H1 (cell line): ENCODE results near the gene KIF11. TPM values are rescaled to one million over a fixed set of nuclear protein-coding genes. Genes with fewer than 3 reads are reported as not detected.

ENCODE experiments used
- CTCF ChIA-PET: fragments of 300-600 bp; sonication (Branson Sonifier 250); formaldehyde crosslinking; loops from one replicate; lab custom pipeline; 2021; ENCODE audit not compliant: partially characterized antibody; lab: Charles Lee
- POLR2A ChIA-PET: fragments of 300-600 bp; sonication (Branson Sonifier 250); formaldehyde crosslinking; loops from one replicate; lab custom pipeline; 2021; ENCODE audit warnings: inconsistent platforms; ENCODE audit not compliant: partially characterized antibody; lab: Charles Lee
- DNase-seq, 2 experiments: peaks; one replicate each; pipeline versions ENCODE4 v3.0.0 to v3.0.0-alpha.2; 2010 to 2022; ENCODE audit warnings: low spot score in 2 of 2, low read depth in 1 of 2, mixed read lengths in 1 of 2
- FAIRE-seq: peaks from 2 replicates; lab custom pipeline; 2011; peaks lifted over from hg19 to GRCh38; lab: Jason Lieb, UNC
- H2AFZ ChIP-seq: 2 replicates; pipeline ENCODE4 v1.8.1; 2012; ENCODE audit warnings: low read length, inconsistent platforms
- H2AK5ac ChIP-seq: 2 replicates; pipeline ENCODE4 v1.6.1; 2013; ENCODE audit warnings: low read depth, low read length
- H2BK120ac ChIP-seq: replicated peaks from 2 replicates; pipeline ENCODE3; 2013; ENCODE audit warnings: low read depth, low read length, inconsistent platforms
- H2BK12ac ChIP-seq: 2 replicates; pipeline ENCODE4 v1.6.1; 2013; ENCODE audit warnings: low read depth, low read length
- H2BK15ac ChIP-seq: 2 replicates; pipeline ENCODE4 v1.6.1; 2013; ENCODE audit warnings: low read length
- H2BK20ac ChIP-seq: 2 replicates; pipeline ENCODE4 v1.6.1; 2013; ENCODE audit warnings: low read length
- H2BK5ac ChIP-seq: 2 replicates; pipeline ENCODE4 v1.6.1; 2013; ENCODE audit warnings: low read depth, low read length
- H3K14ac ChIP-seq: 2 replicates; pipeline ENCODE4 v1.6.1; 2013; ENCODE audit warnings: inconsistent platforms; ENCODE audit not compliant: insufficient read length
- H3K18ac ChIP-seq: 2 replicates; pipeline ENCODE4 v1.6.1; 2013; ENCODE audit warnings: low read length; ENCODE audit errors: extremely low read depth
- H3K23ac ChIP-seq: 2 replicates; pipeline ENCODE4 v1.6.1; 2013; ENCODE audit warnings: inconsistent platforms; ENCODE audit not compliant: insufficient read length
- H3K23me2 ChIP-seq: 2 replicates; pipeline ENCODE4 v1.6.1; 2013; ENCODE audit warnings: low read depth, low read length
- H3K27ac ChIP-seq: 2 replicates; pipeline ENCODE4 v1.6.1; 2011; ENCODE audit warnings: low read depth, low read length, inconsistent platforms
- H3K27me3 ChIP-seq, 4 experiments: replicated peaks in 1 of 4; 1 replicate in 1 of 4; 2 replicates in 3 of 4; pipeline versions ENCODE4 v1.6.1 to v1.8.1; 2011 to 2013; ENCODE audit warnings: low read length in 3 of 4, mild to moderate bottlenecking in 3 of 4, inconsistent platforms in 2 of 4, mixed read lengths in 2 of 4, moderate library complexity in 1 of 4; ENCODE audit not compliant: control insufficient read depth in 3 of 4, insufficient read depth in 3 of 4; ENCODE audit errors: extremely low read depth in 1 of 4
- H3K36me3 ChIP-seq, 4 experiments: 2 replicates each; pipeline versions ENCODE4 v1.6.1 to v1.8.1; 2011 to 2013; ENCODE audit warnings: mild to moderate bottlenecking in 4 of 4, low read length in 3 of 4, moderate library complexity in 2 of 4, control low read depth in 1 of 4, inconsistent platforms in 1 of 4; ENCODE audit not compliant: insufficient read depth in 4 of 4, control insufficient read depth in 2 of 4
- H3K4ac ChIP-seq: replicated peaks from 2 replicates; pipeline ENCODE3; 2013; ENCODE audit warnings: low read length, low read depth, mixed read lengths, inconsistent platforms; ENCODE audit not compliant: insufficient read length
- H3K4me1 ChIP-seq, 4 experiments: replicated peaks in 1 of 4; 1 replicate in 1 of 4; 2 replicates in 3 of 4; pipeline versions ENCODE4 v1.6.1 to v1.8.1; 2011 to 2013; ENCODE audit warnings: low read length in 3 of 4, inconsistent platforms in 2 of 4, mixed read lengths in 1 of 4; ENCODE audit not compliant: insufficient read depth in 4 of 4, control insufficient read depth in 3 of 4
- H3K4me2 ChIP-seq, 2 experiments: 2 replicates each; pipeline versions ENCODE4 v1.6.1 to v1.8.1; 2011 to 2013; ENCODE audit warnings: low read depth in 2 of 2, low read length in 2 of 2, control low read depth in 1 of 2, inconsistent platforms in 1 of 2, mild to moderate bottlenecking in 1 of 2; ENCODE audit not compliant: insufficient read depth in 1 of 2
- H3K4me3 ChIP-seq, 4 experiments: fragments of 200-600, 300-600 bp in 1 of 4; sonication (generic), shearing (Covaris generic), sonication (Bioruptor Twin) in 1 of 4; 2 replicates each; pipeline versions ENCODE4 v1.5.1 to v1.8.1; 2011 to 2016; ENCODE audit warnings: low read length in 4 of 4, low read depth in 3 of 4, control low read depth in 2 of 4, inconsistent platforms in 2 of 4, mild to moderate bottlenecking in 2 of 4, mixed read lengths in 1 of 4, moderate library complexity in 1 of 4; ENCODE audit not compliant: insufficient read depth in 2 of 4; ENCODE audit errors: extremely low read depth in 1 of 4
- H3K56ac ChIP-seq: replicated peaks from 2 replicates; pipeline ENCODE3; 2013; ENCODE audit warnings: low read depth, mild to moderate bottlenecking, mixed read lengths, low read length, inconsistent platforms; ENCODE audit not compliant: insufficient read length
- H3K79me1 ChIP-seq: 2 replicates; pipeline ENCODE4 v1.6.1; 2013; ENCODE audit warnings: low read depth, low read length, control low read depth
- H3K79me2 ChIP-seq, 2 experiments: 2 replicates each; pipeline versions ENCODE4 v1.6.1 to v1.8.1; 2012 to 2013; ENCODE audit warnings: low read length in 2 of 2, mild to moderate bottlenecking in 2 of 2, inconsistent platforms in 1 of 2; ENCODE audit not compliant: insufficient read depth in 2 of 2, control insufficient read depth in 1 of 2
- H3K9ac ChIP-seq, 4 experiments: replicated peaks in 1 of 4; 1 replicate in 1 of 4; 2 replicates in 3 of 4; pipeline versions ENCODE4 v1.6.1 to v1.8.1; 2011 to 2013; ENCODE audit warnings: low read depth in 3 of 4, low read length in 3 of 4, control low read depth in 2 of 4, mild to moderate bottlenecking in 2 of 4, moderate library complexity in 2 of 4, inconsistent platforms in 1 of 4; ENCODE audit errors: extremely low read depth in 1 of 4
- H3K9me3 ChIP-seq, 2 experiments: 2 replicates each; pipeline versions ENCODE4 v1.6.1 to v1.8.1; 2012 to 2013; ENCODE audit warnings: mild to moderate bottlenecking in 2 of 2, moderate library complexity in 2 of 2, control low read depth in 1 of 2, inconsistent platforms in 1 of 2, low read depth in 1 of 2, low read length in 1 of 2, mixed read lengths in 1 of 2; ENCODE audit not compliant: insufficient read depth in 2 of 2
- H4K20me1 ChIP-seq, 2 experiments: replicated peaks in 1 of 2; 2 replicates each; pipeline versions ENCODE3 to v1.8.1; 2011 to 2013; ENCODE audit warnings: inconsistent platforms in 2 of 2, low read length in 2 of 2, mild to moderate bottlenecking in 1 of 2; ENCODE audit not compliant: insufficient read depth in 2 of 2, control insufficient read depth in 1 of 2
- H4K5ac ChIP-seq: 2 replicates; pipeline ENCODE4 v1.6.1; 2013; ENCODE audit warnings: low read length, low read depth, mixed read lengths, inconsistent platforms; ENCODE audit not compliant: insufficient read length
- H4K8ac ChIP-seq: 2 replicates; pipeline ENCODE4 v1.8.0; 2013; ENCODE audit warnings: mild to moderate bottlenecking, moderate library complexity, low read length, inconsistent platforms; ENCODE audit not compliant: insufficient read depth; ENCODE audit errors: extremely low read depth
- H4K91ac ChIP-seq: replicated peaks from 2 replicates; pipeline ENCODE3; 2013; ENCODE audit warnings: low read length, mixed read lengths, inconsistent platforms; ENCODE audit not compliant: insufficient read length
- EP300 ChIP-seq, 2 experiments: IDR thresholded peaks; 1 replicate in 1 of 2; 2 replicates in 1 of 2; pipeline ENCODE4 v1.6.1; 2011 to 2012; ENCODE audit warnings: low read depth in 2 of 2, low read length in 2 of 2, mild to moderate bottlenecking in 2 of 2, borderline replicate concordance in 1 of 2, inconsistent platforms in 1 of 2, moderate library complexity in 1 of 2
- PHF8 ChIP-seq: fragments of 200-600 bp; sonication (generic); conservative IDR thresholded peaks from 2 replicates; pipeline ENCODE4 v1.7.1; 2012; ENCODE audit warnings: low read depth, mild to moderate bottlenecking, inconsistent platforms, low read length, moderate library complexity
- SAP30 ChIP-seq: fragments of 300-600 bp; sonication (generic); IDR thresholded peaks from 2 replicates; pipeline ENCODE4 v1.7.1; 2012; ENCODE audit warnings: low read length, moderate library complexity, mild to moderate bottlenecking, inconsistent platforms; ENCODE audit not compliant: insufficient read depth, insufficient replicate concordance
- WGBS, 2 experiments: shearing (Covaris generic) in 1 of 2; methylation state at CpG; one replicate each; pipeline versions ENCODE4 v1.1.6 to v1.1.7; 2013 to 2015; ENCODE audit warnings: low lambda C conversion rate in 2 of 2, mixed read lengths in 2 of 2, inconsistent platforms in 1 of 2, low coverage in 1 of 2, missing lambda C conversion rate in 1 of 2; ENCODE audit not compliant: insufficient replicate concordance in 2 of 2, insufficient coverage in 1 of 2, insufficient read length in 1 of 2; ENCODE audit errors: extremely low coverage in 1 of 2, missing lambda C conversion rate in 1 of 2; 5-methylcytosine and 5-hydroxymethylcytosine counted together
- polyA plus RNA-seq, 7 experiments: library from polyadenylated mRNA; depleted of rRNA in 3 of 7; stranded (reverse) in 5 of 7; unstranded in 2 of 7; fragments of >200 nt in 5 of 7; fragments of 200-250 nt in 2 of 7; gene quantifications; 1 replicate in 5 of 7; 2 replicates in 1 of 7; 4 replicates in 1 of 7; pipeline versions ENCODE4 v1.2.1 to v1.2.3, GENCODE V29; 2011 to 2013; ENCODE audit warnings: missing spikeins in 2 of 7, mixed read lengths in 2 of 7
- total RNA-seq: library from RNA; stranded (reverse); fragmentation: NEBNext Ultra II Directional; extraction: Animal tissue kit (Norgen Biotek cat#: 25700); gene quantifications from 2 replicates; pipeline ENCODE4 v1.2.1, GENCODE V29; 2021

Gene KIF11
- total and polyA plus RNA-seq, 2 of the 8 experiments (the other 6 are each of a cell fraction or from before 2014, with no cell fraction given), result 11.1 to 59.2 TPM

DNA sequence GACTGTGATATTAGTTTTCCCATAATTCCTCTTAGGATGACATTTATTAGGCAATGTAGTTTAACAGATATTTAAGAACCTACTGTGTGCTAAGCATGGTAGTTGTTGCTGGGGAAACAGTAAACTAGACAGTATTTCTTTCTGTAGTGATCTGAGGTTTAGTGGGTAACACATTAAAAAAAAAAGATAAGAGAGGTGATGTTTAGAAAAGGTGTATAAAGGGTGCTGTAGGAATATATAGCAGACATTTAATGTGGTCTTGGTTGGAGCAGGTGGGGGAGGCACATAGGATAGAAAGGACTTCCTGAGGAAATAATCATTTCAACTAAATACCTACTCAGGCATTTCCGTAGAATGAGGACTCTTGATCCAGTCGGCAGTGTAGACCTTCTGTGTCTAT is 11.9 kb downstream of the KIF11 start:
- H3K23me2 ChIP-seq, result no peaks in the 10 kb centered on the region; the same call in 1 of the 2 replicates
- TF ChIP-seq EP300 (IDR thresholded peaks at IDR 0.05; ENCODE audit: borderline replicate concordance in 1 of 2, low read depth in 2 of 2, low read length in 2 of 2), result no peak
- TF ChIP-seq PHF8, result no peak
- TF ChIP-seq SAP30, result no peak
- TF ChIP-seq, all 59 proteins: peak for 0
- no peak overlapping the region for H3K27ac ChIP-seq
- peaks cover 0 to 5% of the 10 kb centered on the region in 2 experiments for H4K20me1 ChIP-seq
- H4K5ac ChIP-seq, result no peak overlapping the region
- WGBS, 2 experiments, result 92% methylated on average over 2 of the region's 2 CpGs; no CpG with 5 or more reads in 1 of the 2 experiments
- H3K4me2 ChIP-seq, result no peak overlapping the region
- H3K27me3 ChIP-seq, result no peaks in the 10 kb centered on the region
- H3K18ac ChIP-seq, result no peak overlapping the region
- no peak overlapping the region for H4K91ac ChIP-seq
- no peak overlapping the region for H3K4ac ChIP-seq
- no peak overlapping the region for H2BK120ac ChIP-seq
- H2AK5ac ChIP-seq, result no peak overlapping the region
- no peak overlapping the region for H3K23ac ChIP-seq
- H2BK5ac ChIP-seq, result no peak overlapping the region
- H3K14ac ChIP-seq, result no peak overlapping the region
- ChIA-PET CTCF (no interaction called here), POLR2A (no interaction called here)
- no peaks in the 10 kb centered on the region for H3K9me3 ChIP-seq
- DNase-seq, result no peak
- no peak overlapping the region for H2BK12ac ChIP-seq
- H3K9ac ChIP-seq, result no peak overlapping the region
- peaks cover 10 to 67% of the 10 kb centered on the region in 2 experiments for H3K79me2 ChIP-seq
- H3K79me1 ChIP-seq, result no peaks in the 10 kb centered on the region; the same call in 1 of the 2 replicates
- no peak overlapping the region for H2BK15ac ChIP-seq
- H3K4me3 ChIP-seq, result no peak overlapping the region
- H3K36me3 ChIP-seq, result peaks cover 2 to 30% (median 16%) of the 10 kb centered on the region in 4 experiments; a peak in 6 of 8 replicates
- H4K8ac ChIP-seq, result no peak overlapping the region
- no peak overlapping the region for H2AFZ ChIP-seq
- no peak for FAIRE-seq
- H3K56ac ChIP-seq, result no peak overlapping the region
- no peaks in the 10 kb centered on the region for H3K4me1 ChIP-seq
- no peak overlapping the region for H2BK20ac ChIP-seq
